Renal pelvis (tissue), 4 donors: ENCODE results near the gene FOXL3. TPM values are rescaled to one million over a fixed set of nuclear protein-coding genes. Genes with fewer than 3 reads are reported as not detected.
A peak's percentile ranks its signal among the peaks of the same experiment; 100 is the strongest.
"Not testable (repeated sequence)": the region's sequence is repeated elsewhere in the genome, so short reads cannot be mapped to it uniquely, and the experiment has no call there.

ENCODE experiments used
- DNase-seq: peaks from one replicate; pipeline ENCODE4 v3.0.0-alpha.2; 2013
- polyA plus RNA-seq, 3 donors: library from polyadenylated mRNA; unstranded; fragments of 120-200 nt; gene quantifications; one replicate each; pipeline ENCODE4 v1.2.1, GENCODE V29; 2013; ENCODE audit not compliant: insufficient read length in 3 of 3

Gene FOXL3
- polyA plus RNA-seq, 3 donors, result not detected

DNA sequence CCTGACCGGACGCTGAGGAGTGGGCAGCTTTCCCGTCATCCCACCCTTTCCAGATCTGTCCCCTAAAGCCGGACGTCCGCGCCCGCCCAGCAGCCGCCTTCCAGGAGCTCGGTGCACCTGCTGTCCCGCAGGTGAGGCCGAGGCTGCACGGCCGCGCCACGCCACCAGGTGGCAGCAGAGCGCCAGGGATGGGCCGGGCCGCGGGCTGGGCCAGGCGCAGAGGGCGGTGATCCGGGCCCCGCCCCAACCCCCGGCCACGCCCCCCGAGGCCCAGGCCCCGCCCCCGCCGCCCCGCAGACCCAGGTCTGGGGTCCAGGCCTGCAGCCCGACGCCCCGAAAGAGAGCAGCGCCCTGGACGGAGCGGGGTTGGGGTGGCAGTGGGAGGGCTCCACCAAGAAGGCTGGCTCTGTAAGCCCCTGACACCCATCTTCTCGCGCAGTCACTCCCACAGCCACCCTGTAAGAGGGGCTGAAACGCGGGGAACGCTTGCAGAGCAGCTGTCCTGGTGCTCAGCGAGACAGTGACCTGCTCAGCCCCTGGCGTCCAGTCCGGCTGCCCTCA is 32.2 kb downstream of the FOXL3 start:
- DNase-seq, result no peak

DNA sequence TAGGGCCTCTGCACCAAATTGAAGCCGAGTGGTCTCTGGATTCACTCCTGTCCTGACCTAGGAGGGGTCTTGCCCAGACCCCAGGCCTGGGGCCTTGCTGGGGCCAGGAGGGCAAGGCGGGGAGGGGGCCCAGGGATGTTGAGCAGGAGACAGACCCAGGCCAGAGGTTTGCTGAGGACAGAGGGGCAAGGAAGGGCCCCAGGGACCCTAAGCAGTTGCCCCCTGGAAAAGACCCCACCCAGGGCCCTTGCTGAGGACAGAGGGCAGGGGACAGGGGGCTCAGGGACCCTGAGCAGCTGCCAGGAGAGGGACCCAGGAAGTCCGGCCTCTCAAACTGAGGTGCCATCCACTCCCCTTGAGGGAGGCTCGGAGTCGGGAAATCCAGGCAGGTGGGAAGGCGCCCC is 32.7 kb downstream of the FOXL3 start:
- no peak for DNase-seq

DNA sequence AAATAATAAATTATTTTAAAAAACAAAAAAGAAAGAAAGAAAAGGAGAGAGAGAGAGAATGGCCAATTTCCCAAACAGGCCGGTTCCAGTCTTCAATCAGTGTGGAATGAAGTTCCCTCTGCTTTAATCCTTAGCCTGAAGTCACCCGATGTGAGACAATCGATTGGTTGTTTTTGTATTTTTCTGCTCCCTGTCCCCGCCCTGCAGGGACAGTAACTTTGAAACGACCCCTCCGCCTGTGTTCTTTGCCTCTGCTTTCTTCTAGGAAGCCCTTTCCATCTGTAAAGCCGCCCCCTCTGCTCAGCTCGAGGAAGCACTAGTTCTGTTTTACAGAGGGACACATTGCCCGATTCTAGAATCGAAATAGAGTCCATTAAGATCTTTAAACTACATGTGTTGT is 33.4 kb downstream of the FOXL3 start:
- DNase-seq, result no peak

DNA sequence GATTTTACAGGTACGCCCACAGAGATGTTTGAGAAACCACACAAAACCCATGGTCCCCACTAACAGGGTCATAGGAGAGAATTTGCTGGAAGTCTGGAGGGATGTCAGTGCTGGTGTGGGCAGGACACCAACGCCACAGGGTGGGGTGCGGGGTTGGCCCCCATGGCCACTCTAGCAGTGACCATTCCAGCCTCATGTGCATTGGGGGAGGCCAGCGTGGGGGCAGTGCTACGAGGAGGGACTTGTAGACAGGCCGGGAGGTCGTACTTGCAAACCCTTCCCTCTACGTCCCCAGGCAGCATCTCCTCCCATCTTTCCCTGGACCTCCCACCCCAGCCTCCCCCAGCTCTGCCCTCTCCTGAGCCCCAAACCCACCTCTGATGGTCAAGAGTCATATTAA is 34.0 kb downstream of the FOXL3 start:
- no peak for DNase-seq

DNA sequence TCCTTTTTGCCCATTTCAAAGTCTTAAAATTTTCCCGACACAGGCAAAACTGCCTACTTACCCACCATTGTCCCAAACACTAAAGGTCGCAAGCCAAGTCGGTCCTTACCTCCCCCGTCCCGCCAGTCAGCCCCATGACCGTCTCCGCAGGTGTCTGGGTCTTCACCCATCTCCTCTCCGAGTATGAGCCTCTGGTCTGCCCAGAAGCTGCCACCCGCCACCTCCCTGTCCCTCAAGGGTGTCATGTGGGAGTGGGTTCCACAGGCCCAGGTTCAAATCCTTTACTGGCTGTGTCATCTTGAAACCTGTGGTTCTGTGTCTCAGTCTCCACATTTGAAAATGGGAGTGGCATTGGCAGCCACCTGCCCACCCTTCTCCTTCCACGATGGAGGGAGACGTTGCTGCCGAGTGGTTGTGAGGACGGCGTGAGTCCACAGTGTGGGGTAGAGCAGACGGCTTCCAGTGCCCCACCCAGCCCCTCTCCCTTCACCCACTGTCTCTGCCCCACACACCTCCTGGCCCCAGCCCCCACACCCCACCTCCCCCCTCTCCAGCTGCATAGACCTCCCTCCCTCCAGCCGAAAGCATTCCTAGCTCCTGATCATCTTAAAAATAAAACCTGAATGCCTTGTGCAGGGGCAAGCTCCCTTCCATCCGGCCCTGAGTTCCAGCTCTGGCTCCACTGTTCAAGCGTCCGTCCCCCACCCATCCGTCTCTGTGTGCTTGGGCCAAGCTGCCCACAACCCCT is 35.3 kb downstream of the FOXL3 start:
- no peak for DNase-seq

DNA sequence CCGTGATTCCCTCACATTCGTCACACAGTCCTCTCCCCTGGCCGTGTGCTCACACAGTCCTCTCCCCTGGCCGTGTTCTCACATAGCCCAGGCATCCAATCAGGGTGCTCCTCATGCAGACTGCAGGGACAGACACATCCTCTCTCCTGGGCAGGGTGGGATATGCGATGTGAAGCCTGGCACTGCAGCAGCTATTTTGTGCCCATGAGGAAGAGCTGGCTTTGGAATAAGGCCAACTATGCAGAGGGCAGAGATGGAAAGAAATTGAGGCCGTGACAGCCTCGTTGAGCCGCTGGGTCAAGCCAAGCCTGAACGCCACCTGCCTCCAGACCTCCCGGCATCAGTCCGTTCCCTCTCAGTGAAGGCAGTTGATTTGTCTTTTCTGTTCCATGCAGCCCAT is 35.8 kb downstream of the FOXL3 start:
- no peak for DNase-seq

DNA sequence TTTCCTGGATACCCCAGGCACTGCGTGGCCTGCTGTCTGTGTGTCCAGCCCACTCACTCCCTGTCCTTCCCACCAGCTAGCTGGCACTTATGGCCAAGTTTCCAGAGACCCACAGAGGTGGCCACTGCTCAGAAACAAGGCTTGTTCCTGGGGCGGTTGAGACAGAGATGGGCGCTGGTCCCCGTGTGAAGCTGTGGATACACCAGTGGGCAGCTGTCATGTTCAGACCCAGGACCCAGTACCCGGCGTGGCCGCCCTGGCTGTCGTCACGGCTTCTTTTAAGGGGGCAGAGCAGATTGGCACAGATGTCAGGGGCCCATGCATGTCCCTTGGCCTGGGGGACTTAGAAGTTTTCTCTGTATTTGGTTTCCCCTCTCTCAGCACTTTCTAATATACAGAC is 36.3 kb downstream of the FOXL3 start:
- no peak for DNase-seq

DNA sequence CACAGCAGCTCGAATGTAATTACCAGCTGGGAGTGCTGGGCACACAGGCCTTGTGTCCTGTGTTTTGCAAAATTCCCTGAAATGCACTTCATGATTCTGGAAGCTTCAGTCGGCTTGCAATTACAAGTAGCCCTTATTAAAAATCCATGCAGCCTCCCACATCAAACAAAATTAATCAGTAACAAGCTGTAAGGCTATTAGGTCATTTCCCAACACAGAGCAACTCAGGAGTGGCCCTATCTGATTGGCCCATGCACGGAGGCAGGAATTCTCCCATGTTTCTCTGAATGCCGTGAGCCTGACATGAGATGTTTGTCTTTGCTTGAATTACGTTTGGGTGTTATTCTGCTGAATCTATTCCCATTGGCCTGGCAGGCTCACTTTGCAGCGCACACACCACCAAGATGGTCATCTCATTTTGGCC is 36.9 kb downstream of the FOXL3 start:
- DNase-seq, result peak; percentile 82

DNA sequence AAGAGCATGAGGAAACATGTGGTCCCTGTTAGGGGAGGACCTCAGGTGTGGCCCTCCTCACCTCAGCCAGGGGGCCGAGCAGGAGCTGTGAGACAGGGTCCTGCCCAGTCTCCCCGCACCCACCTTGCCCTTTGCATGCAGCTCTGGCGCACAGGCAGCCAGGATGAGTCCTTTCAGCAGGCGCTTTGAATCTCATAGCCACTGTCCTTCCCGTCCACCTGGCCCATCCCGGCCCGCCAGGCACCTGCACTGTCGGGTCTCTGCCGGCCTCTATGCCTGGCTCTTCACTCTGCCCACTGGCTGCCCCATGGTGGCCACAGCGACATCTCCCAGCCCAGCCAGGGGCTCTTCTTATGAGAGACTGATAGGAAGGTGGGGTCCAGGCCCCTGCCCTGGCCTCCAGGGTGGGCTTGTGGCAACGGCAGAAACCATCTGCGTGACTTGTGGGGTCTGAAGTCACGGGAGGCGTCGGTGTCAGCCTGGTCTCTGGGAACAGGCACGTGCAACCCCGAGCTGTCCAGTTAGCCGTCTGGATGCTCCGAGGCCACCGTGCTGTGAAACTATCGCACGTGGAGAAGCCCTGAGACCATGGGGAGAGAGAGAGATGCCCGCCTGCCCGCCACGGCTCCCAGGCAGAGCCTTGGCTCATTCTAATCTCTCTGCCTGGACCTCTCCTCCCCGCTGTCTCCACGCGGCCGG is 37.4 kb downstream of the FOXL3 start:
- DNase-seq, result no peak

DNA sequence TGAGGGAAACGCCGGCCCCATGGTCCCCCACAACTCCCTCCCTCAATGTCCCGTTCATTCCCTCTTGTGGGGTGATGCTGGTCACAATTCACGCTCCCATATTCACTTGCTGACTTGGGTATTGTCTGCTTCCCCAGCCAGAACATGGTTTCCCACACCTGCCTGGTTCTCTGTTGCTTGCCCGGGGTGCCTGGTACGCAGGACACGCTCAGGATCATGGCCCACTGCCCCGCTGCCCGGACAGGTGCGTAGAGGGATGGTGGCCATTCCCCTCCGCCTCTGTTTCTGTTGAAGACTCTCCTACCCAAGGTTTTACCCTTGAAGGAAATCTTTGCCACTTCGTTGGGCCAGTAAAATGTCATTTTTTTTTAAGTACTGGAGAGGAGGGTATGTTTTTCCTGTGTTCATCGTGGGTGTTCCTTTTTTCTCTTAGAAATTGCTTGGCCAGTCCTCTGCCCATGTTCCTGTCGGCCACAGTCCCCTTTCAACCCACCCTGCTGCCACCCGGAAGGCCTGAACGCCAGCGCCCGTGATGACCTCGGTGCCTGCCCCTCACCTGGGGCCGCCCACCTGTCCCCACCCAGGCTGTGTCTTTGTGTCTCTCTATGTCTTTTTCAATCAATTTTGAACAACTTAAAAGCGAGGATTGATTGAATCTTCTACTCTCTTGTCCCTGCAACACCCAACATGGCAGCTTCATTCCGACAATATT is 38.2 kb downstream of the FOXL3 start:
- no peak for DNase-seq

DNA sequence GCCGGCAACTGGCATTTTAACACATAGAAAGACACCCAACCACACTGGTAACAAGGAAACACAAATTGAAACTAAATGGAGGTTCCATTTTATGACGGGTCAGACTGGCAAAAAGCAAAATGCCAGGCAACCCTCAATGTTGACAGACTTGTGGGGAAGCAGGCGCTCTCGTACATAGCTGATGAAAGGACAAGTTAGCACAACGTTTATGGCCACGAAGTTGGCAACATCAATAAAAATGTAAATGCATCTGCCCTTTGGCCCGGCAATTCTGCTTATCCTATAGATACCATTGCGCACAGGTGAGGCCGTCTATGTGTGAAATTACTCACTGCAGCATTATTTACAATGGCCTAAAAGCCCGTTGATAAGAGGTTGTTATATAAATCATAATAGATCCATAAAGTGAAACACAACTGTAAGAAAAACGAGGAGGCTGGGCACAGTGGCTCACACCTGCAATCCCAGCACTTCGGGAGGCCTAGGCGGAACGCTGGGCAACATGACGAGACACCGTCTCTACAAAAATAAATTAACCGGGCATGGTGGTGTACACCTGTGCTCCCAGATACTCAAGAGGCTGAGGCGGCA is 39.8 kb downstream of the FOXL3 start:
- DNase-seq, result no peak

DNA sequence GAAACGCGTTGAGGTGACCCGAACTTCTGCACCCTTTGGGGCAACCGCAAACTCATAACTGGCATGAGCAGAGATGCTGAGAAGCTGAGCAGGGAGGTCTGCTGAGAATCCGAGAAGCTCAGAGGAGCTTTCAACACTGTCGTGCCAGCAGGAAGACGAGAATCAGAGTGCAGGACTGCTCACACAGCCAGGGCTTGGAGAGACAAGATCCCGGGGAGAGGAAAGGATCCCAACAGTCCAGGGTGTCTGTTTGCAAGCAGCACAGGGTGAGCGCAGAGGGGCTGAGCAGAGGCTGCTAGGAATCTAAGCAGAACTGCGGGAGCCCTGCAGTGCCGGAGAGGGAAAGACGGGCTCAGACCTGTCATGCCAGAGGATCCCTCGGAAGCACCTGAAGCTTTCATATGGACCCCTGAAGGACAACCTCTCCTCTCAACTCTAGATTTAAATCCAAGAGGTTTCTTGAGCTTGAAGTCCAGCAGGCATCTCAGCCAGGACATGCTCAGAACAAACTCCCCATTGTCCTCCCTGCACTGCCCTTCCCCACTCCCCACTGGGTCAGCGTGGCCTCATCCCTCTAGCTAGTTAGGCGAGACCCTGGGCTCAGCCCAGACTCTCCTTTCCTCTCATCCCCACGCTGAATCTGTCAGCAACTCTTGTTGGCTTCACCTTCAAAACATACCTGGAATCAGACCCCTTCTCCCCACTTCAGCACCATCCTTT is 40.7 kb downstream of the FOXL3 start:
- DNase-seq, result no peak

DNA sequence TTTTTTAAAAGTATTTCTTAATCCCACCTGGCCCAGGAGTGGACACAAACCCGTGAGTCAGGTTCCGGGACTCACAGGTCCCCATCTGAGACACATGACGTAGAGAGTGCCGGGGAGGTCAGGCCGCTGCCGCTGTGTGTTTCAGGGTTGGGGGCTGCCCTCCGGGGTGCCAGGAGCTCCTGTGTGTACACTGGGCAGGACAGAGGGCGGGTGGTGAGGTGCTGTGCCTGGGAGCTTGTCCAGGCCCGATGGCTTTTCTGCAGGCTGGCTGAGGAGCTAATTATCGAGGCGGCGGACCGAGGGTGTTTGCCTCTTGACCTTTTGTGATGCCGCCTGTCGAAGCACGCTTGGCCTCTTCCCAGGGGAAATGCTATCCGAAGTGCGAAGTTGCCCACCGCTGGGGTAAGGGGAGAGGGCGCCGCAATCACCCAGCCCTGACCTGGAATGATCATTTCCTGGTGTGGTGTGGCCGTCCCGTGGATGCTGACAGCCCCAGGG is 42.1 kb downstream of the FOXL3 start:
- no peak for DNase-seq

DNA sequence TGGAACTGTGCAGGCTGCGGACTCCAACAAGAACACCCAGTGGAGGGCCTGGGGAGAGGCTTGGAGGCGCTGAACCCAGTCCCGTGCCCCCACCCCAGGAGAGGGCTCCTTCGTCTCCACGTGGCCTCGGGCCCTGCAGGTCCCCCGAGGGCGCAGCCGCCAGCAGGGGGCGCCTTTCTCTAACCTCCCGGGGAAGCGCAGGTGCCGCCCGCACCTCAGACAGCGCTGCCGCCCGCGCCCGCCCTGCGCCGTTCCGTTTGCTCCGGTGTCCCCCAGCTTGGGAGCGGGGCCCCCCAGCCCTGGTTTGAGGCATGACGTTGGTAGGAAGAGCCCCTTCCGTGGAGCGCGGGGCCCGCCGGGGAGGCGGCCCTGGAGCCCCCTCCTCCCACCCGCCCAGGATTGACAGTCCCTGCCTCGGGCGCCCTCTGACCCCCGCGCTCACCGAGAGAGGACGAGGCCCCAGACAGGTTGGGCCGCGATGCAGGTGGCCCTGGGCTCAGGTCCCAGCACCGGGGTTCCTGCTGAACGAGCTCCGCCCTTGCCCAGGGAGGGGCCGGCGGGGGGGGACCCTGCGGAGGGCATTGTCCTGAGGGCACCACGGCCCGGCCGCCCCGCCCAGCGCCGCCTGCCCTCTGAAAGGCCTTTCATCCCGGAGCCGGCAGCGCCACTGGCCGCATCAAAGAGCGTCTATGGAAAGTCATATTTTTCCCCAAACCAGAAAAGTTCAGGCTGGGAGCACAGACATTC is 42.8 kb downstream of the FOXL3 start:
- peak; percentile 68 for DNase-seq

DNA sequence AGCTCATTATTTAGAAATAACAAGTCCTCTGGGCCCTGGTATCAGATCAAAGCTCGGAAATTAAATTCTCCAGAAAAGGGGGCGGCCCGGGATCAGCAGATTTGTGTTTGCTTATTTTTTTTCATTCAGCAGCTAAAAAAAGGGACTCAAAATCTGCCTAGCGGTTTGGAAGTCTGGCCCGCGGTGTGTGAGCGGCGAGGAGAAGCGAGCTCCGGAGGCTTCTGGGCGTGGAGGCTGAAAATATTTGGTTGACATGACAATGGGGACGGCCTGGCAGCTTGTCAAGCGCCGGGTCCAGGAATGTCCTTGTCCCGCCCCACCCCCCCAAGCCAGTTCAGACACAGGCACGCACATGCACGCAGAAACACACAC is 43.4 kb downstream of the FOXL3 start:
- peak; percentile 78 for DNase-seq

DNA sequence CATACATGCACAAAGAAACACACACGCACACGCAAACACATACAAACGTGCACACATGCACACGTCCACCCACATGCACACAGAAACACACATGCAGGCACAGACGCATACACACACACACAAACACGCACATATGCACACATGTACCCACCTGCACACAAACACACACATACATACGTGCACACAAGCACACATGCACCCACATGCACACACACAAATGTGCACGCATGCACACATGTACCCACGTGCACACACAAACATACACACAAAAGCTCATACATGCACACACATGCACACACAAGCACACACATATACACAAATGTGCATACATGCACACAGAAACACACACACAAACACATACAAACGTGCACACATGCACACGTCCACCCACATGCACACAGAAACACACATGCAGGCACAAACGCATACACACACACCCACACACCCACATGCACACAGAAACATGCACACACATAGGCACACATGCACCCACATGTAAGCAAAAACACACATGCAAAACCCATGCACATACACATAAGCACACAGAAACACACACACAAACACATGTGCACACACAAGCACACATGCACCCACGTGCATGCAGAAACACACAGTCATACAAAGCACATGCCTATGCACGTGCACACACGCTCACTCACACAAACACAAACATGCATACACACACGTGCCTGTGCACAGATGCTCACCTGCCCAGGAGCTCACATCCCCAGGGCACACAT is 44.8 kb downstream of the FOXL3 start:
- no peak for DNase-seq

DNA sequence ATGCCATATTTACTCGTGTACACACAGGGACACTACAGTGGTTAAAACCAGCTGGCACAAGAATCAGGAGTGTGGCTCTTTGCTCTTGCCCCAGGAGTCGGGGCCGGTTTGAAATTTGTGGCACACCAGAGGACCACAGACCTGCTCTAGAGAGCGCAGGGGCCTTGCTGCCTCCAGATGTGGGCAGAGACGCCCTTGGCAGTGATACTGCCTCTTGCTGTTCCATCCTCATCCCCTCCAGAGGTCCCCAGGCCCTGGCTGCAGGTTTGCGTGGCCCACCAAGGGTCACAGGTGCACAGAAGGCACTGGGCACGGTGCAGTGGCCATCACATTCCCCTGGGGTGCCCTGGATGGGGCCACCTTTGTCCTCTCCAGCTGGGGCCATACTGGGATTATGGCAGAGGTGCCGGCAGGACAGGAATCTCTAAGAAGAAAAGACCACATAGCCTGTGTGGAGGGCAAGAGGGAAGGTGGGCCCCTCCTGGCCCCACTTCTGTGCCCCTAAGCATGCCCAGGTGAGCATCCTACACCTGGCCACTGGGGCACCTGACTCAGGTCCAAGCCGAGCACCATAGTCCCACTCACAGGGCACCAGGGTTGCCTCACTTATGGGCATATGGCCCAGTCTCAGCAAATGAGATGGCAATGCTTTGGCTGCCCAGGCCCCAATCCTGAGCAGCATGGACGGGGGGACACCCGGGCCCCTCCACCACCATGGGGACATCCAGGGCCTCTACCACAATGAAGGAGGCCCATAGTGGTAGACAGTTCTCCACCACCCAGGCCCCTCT is 45.6 kb downstream of the FOXL3 start:
- DNase-seq, result no peak

DNA sequence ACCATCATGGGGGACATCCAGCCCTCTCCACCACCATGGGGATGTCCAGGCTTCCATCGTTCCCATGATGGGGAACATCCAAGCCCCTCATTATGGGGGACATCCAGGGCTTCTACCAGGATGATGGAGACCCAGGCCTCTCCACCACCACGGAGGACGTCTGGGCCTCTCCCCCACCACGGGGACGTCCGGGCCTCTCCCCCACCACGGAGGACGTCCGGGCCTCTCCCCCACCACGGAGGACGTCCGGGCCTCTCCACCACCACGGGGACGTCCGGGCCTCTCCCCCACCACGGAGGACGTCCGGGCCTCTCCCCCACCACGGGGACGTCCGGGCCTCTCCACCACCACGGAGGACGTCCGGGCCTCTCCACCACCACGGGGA is 46.2 kb downstream of the FOXL3 start:
- not testable (repeated sequence) for DNase-seq
